AG04450 (cell line): ENCODE results near the gene OSBP2. TPM values are rescaled to one million over a fixed set of nuclear protein-coding genes. Genes with fewer than 3 reads are reported as not detected.
A peak's percentile ranks its signal among the peaks of the same experiment; 100 is the strongest.

Experiments used
- CTCF ChIA-PET: fragments of 300-600, 350-600 bp; formaldehyde crosslinking; extraction: SDS; loops from one replicate; lab custom pipeline; 2022; ENCODE audit warnings: antibody characterized with exemption, inconsistent platforms; lab: Charles Lee
- POLR2A ChIA-PET: fragments of 350-600 bp; formaldehyde crosslinking; extraction: SDS; loops from one replicate; lab custom pipeline; 2021; ENCODE audit warnings: antibody characterized with exemption, inconsistent platforms; lab: Yijun Ruan, JAX
- DNase-seq: peaks from one replicate; pipeline ENCODE4 v3.0.0-alpha.2; 2011; ENCODE audit warnings: low read depth, low spot score
- H3K27ac ChIP-seq: one replicate; pipeline ENCODE4 v1.5.1; 2012; ENCODE audit warnings: low read depth, low read length, control low read depth
- H3K27me3 ChIP-seq: one replicate; pipeline ENCODE4 v1.6.0; 2012; ENCODE audit warnings: low read length; ENCODE audit not compliant: control insufficient read depth, insufficient read depth
- H3K4me3 ChIP-seq: 2 replicates; pipeline ENCODE4 v1.5.1; 2011; ENCODE audit warnings: mild to moderate bottlenecking, low read depth, low read length, control low read depth
- H3K9me3 ChIP-seq: 2 replicates; pipeline ENCODE4 v1.5.1; 2012; ENCODE audit warnings: low read length; ENCODE audit not compliant: control insufficient read depth, insufficient read depth
- CTCF ChIP-seq: IDR thresholded peaks from 2 replicates; pipeline ENCODE4 v1.5.1; 2011; ENCODE audit warnings: low read depth, low read length, control low read depth, inconsistent platforms
- polyA plus RNA-seq: library from polyadenylated mRNA; depleted of rRNA; stranded (reverse); fragments of >200 nt; gene quantifications from 2 replicates; pipeline ENCODE4 v1.2.3, GENCODE V29; 2011

OSBP2 gene
- polyA plus RNA-seq, 1 experiment: 1.8 TPM

GRCh38 chr22:30887861-30888260, 193.2 kb downstream of the OSBP2 start:
- ChIA-PET CTCF (interaction anchor here (1.0 kb wide), 1 partner anchor 259 kb away, joined by 3 read pairs; no protein-coding TSS in a partner anchor), POLR2A (no interaction called here)
- Histone ChIP-seq H3K27me3 (no peaks in the 10 kb centered on the region), H3K4me3 (no peak overlapping the region), H3K27ac (no peak overlapping the region), H3K9me3 (no peaks in the 10 kb centered on the region; the same call in 1 of the 2 replicates)
- DNase-seq: no peak
- TF ChIP-seq CTCF: no peak

GRCh38 chr22:30889268-30889995, 194.8 kb downstream of the OSBP2 start:
- CTCF ChIA-PET: interaction anchor here (1.0 to 3.7 kb wide), 4 partner anchors 17 to 125 kb away, joined by 3 to 30 read pairs (median 4); no protein-coding TSS in a partner anchor
- Histone ChIP-seq H3K9me3 (no peaks in the 10 kb centered on the region; the same call in 1 of the 2 replicates), H3K4me3 (no peak overlapping the region), H3K27me3 (no peaks in the 10 kb centered on the region), H3K27ac (no peak overlapping the region)
- POLR2A ChIA-PET: no interaction called here
- no peak for TF ChIP-seq CTCF
- DNase-seq: no peak

GRCh38 chr22:30889996-30890480, 195.4 kb downstream of the OSBP2 start:
- no peak for TF ChIP-seq CTCF
- Histone ChIP-seq H3K27ac (no peak overlapping the region), H3K9me3 (no peaks in the 10 kb centered on the region; the same call in 1 of the 2 replicates), H3K4me3 (no peak overlapping the region), H3K27me3 (no peaks in the 10 kb centered on the region)
- ChIA-PET POLR2A (no interaction called here), CTCF (interaction anchor here (0.8 to 3.7 kb wide), 6 partner anchors 17 to 125 kb away, joined by 3 to 30 read pairs (median 4); no protein-coding TSS in a partner anchor)
- no peak for DNase-seq

- POLR2A ChIA-PET: no interaction called here
- Histone ChIP-seq H3K27ac (no peak overlapping the region), H3K27me3 (no peaks in the 10 kb centered on the region), H3K9me3 (no peaks in the 10 kb centered on the region; the same call in 1 of the 2 replicates), H3K4me3 (no peak overlapping the region)
- peak; percentile 74 for TF ChIP-seq CTCF
- no peak for DNase-seq
- CTCF ChIA-PET: interaction anchor here (0.8 to 3.7 kb wide), 9 partner anchors 9 to 126 kb away, joined by 3 to 30 read pairs (median 3); no protein-coding TSS in a partner anchor
Observed at GRCh38 chr22:30890686-30891442, 196.2 kb downstream of the OSBP2 start.
